CD4-positive, alpha-beta T cell treated with Interleukin-2 at 100 ng/mL for 4 hours (primary cell): Measurements from ENCODE around the gene PPP1R13B.

ENCODE experiments used
- DNase-seq: peaks from one replicate; pipeline ENCODE4 v3.0.0-alpha.2; 2020; ENCODE audit warnings: low spot score

PPP1R13B gene

GRCh38 chr14:103714063-103714724, 133.2 kb downstream of the PPP1R13B start:
- DNase-seq = no peak

GRCh38 chr14:103713304-103714062, 133.9 kb downstream of the PPP1R13B start:
- no peak for DNase-seq

GRCh38 chr14:103712633-103713247, 134.6 kb downstream of the PPP1R13B start:
- DNase-seq = no peak

- no peak for DNase-seq
Measured at GRCh38 chr14:103711516-103712431, 135.6 kb downstream of the PPP1R13B start.

- no peak for DNase-seq
Measured at GRCh38 chr14:103710771-103711377, 136.5 kb downstream of the PPP1R13B start.

- no peak for DNase-seq
Measured at GRCh38 chr14:103709814-103710213, 137.6 kb downstream of the PPP1R13B start.

GRCh38 chr14:103708750-103709187, 138.6 kb downstream of the PPP1R13B start:
- no peak for DNase-seq

GRCh38 chr14:103707329-103708263, 139.8 kb downstream of the PPP1R13B start:
- DNase-seq = no peak

GRCh38 chr14:103706551-103707328, 140.6 kb downstream of the PPP1R13B start:
- DNase-seq = no peak

- DNase-seq = no peak
Measured at GRCh38 chr14:103705504-103706284, 141.7 kb downstream of the PPP1R13B start.

GRCh38 chr14:103705118-103705503, 142.3 kb downstream of the PPP1R13B start:
- no peak for DNase-seq

GRCh38 chr14:103704708-103705107, 142.7 kb downstream of the PPP1R13B start:
- no peak for DNase-seq

GRCh38 chr14:103703433-103704385, 143.7 kb downstream of the PPP1R13B start:
- DNase-seq = no peak

GRCh38 chr14:103702497-103703432, 144.6 kb downstream of the PPP1R13B start:
- no peak for DNase-seq

- no peak for DNase-seq
Measured at GRCh38 chr14:103702095-103702494, 145.3 kb downstream of the PPP1R13B start.

- no peak for DNase-seq
Measured at GRCh38 chr14:103700753-103701490, 146.5 kb downstream of the PPP1R13B start.
